ENCODE results near the gene ATP1B1.
A peak's percentile ranks its signal among the peaks of the same experiment; 100 is the strongest.

Gene ATP1B1

DNA sequence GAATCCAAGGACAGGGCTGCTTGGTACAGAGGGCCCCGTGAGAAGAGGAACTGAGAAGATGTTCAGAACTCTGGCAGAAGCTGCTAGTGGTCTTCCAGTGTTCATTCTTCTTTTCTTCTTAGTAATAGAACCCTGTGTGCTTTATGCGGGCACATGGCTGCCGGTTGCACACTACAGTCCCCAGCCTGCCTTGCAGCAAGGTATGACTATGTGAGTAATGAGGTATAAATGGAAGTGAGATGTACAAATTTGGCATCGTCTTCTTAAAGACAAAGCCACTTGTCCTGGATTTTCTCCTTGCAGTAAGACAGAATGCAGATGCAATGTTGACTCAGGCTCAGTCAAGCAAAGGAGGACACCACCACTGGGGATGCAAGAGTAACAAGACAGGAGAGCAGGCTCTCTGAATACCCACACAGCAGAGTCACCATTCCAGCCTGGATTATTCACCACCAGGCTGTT, 15.0 kb upstream of the ATP1B1 start:
- no peak for DNase-seq (ENCODE audit: low read depth)
- no peak overlapping the region for H3K4me3 ChIP-seq (ENCODE audit: low read depth, low read length)

DNA sequence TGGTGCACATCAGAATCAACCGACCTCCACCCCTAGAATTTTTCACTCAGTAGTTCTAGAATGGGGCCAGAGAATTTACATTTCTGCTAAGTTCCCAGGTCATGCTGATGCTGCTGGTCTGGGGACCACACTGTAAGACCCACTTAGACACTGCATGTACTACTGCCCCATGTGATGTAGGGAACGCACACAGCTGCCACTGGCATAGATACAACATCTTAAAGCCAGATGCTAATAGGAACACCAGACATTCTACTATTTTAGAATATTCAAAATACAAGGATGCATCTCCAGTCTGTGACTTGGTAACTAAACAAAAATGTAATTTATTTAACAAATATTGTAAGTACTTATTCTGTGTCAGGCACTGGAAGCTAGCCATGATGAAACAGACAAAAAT, 14.1 kb upstream of the ATP1B1 start:
- H3K4me3 ChIP-seq (ENCODE audit: low read depth, low read length) = no peak overlapping the region
- no peak for DNase-seq (ENCODE audit: low read depth)

DNA sequence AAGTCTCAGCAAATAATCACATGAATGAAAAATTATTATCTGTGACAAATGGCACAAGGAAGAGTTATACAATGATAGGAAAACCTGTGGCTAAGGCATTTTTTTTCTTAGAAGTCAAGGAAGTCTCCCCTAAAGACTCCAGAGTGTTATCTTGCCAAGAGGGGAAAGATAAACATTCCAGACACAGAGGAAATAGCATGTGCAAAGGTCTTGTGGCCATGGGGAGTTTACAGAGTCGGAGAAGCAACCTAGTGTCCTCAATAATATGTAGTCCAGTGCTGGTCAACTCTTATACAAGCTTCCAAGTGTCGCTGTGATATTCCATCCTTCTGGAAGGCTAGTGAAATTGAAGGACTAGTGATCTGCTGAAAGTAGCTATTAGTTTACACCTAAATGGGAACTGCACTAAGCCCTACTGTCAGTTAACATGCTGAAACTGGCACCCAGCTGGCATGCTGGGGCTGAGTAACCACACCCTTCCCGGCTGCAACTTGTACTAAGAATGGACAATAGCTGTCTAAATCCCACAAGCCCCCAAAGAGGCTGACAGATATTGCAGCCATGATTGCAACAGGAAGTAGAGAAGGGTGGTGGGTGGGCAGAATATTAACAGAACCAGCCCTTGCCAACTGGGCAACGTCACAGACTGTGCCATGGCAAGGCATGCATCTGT, 11.5 kb upstream of the ATP1B1 start:
- no peak for DNase-seq (ENCODE audit: low read depth)
- no peak overlapping the region for H3K4me3 ChIP-seq (ENCODE audit: low read depth, low read length)

DNA sequence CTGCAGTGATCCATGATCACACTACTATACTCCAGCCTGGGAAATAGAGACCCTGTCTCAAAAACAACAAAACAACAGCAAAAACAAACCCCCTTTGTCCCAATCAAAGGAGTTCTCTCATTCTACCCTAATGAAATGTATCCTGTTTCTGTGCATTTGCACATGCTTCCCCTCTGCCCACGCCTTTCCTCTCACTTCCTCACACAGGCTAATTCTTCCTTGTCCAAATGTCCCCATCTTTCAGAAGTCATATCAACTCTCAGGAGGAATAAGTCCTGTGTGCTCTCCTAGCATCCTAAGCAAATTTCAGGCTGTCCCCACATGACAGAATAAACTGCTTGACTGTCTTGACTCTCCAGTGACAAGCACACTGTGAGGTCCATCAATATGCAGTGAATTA, 8.1 kb upstream of the ATP1B1 start:
- DNase-seq (ENCODE audit: low read depth) = no peak
- H3K4me3 ChIP-seq (ENCODE audit: low read depth, low read length) = no peak overlapping the region

DNA sequence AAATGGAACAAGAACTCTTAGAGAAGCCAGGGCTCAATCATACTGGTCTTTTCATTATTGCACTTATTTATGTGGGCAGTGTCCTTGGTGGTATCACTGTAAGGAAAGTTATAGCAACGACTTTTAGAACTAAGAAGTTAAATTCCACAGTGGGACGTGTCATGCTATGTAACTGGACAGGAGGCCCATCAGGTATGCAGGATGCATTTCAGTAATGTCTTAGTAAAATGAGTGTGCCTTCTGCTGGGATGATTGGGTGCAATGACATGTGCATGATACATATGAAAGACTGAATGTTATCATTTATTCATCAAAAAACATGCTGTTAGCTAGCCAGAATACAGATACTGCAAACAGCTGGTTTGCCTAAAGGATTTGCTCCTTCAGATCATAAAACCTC, 6.9 kb upstream of the ATP1B1 start:
- DNase-seq (ENCODE audit: low read depth) = no peak

DNA sequence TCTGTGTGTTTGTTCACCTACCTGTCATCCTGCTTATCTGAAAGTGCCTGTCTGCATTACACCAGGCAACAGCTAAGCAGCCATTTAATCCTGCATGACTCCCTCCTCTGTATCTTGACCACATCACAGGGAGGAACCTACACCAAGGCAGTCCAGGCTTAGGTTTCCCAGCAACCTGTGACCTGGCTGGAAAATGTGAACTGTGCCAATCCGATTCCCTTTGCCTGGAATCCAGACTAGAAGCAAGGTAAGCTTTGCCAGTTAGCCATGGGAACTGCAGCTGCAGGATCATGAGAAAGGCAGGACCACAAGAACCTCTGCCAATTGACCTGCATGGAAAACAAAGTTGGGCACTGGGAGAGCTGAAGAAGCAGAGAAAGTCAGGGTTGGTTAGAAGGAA, 6.3 kb upstream of the ATP1B1 start:
- H3K4me3 ChIP-seq (ENCODE audit: low read depth, low read length) = no peak overlapping the region
- DNase-seq (ENCODE audit: low read depth) = no peak

More for the DNA sequence above, 6.9 kb upstream of the ATP1B1 start:
- H3K4me3 ChIP-seq (ENCODE audit: low read depth, low read length) = no peak overlapping the region

DNA sequence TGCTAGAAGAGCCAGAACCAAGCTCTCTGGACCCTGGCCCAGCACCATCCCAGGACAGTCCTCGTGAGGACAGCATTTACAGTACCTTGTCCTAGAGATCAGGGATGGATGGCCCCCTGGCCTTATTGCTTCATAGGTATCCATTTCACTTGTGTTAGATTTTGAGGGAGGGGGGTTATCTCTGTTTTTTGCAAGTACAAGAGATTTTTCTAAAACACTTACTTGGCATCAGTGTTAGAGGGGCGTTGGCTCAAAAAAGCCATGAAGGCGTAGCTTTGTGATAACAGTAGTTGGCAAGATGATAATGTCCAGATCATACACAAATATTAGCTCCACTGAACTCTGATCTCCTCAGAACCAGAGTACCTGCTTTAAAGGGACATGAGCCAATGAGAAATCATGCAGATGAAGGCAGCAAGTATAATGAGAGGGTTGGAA, 5.8 kb upstream of the ATP1B1 start:
- no peak overlapping the region for H3K4me3 ChIP-seq (ENCODE audit: low read depth, low read length)
- no peak for DNase-seq (ENCODE audit: low read depth)

DNA sequence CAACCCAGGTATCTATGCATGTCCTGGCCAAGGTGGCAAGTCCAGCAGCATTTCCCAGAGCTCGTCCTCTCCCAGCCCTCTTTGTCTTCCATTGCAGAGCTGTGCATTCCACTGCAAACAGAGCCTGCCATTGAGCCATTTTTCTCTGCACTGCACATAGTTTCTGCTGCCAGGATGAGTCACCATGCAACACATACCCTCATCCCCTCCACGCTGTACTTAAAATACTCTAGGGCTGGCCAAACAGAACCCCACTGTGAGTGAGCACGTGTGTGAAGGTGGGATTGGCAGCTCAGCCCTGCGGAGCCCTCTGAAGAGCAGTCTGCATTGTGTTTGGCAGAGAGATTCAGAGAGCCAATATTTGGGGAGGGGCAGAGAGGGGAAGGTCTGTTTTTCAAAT, 3.9 kb upstream of the ATP1B1 start:
- H3K4me3 ChIP-seq (ENCODE audit: low read depth, low read length) = no peak overlapping the region
- DNase-seq (ENCODE audit: low read depth) = peak; percentile 49

DNA sequence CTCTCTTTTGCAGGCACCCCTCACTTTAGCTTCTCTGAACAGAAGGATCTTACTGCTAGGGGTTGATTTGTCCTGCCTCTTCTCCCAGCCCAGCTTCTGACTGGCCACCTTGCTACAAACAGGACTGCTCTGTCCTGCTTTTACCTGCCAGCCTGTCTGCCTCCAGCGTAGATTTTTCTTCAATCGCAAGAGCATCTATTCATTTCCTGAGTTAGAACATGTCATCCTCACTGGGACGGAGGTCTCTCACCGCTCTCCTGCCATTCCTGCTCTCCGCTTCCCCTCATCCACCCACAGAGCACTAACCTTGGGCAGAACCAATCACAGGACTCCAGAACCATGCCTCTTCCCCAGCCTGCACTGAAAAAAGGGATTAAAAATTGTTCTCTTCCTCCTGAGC, 3.5 kb upstream of the ATP1B1 start:
- no peak for DNase-seq (ENCODE audit: low read depth)
- H3K4me3 ChIP-seq (ENCODE audit: low read depth, low read length) = no peak overlapping the region

DNA sequence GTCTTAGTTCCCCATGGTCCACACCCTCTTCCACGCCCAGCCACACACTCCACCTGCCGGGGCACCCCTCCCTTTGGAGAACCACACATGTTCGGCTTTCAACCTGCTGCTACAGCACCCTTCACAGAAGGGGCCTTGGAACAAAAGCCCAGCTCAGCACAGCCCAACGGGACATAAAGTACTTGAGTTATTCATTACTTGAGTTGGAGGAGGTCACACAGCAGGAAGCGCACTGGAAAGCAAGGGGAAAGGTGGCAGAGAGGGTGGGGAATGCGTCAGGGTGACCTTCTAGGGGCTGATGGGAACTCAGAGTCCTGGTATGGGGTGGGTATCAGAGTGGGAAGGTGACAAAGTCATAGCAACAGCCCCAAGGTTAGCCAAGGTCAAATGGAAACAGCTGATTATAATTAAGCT, 3.0 kb upstream of the ATP1B1 start:
- no peak overlapping the region for H3K4me3 ChIP-seq (ENCODE audit: low read depth, low read length)
- DNase-seq (ENCODE audit: low read depth) = no peak

DNA sequence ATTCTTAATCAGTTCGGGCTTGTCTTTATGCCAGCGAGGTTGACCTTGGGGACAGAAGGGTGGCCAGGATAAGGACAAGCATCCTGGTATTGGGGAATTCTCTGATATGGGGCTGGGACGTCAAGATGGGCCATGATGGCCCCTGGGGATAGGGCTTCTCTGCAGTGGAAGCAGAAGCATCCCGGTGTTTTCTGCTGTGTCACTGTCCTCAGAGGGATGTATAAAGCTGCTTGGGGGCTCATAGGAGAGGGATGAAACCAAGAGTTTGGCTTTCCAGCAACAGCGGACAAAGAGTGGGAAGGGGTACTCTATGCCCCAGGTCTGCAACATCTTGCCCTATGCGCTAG, 1.4 kb upstream of the ATP1B1 start:
- DNase-seq (ENCODE audit: low read depth) = no peak
- H3K4me3 ChIP-seq (ENCODE audit: low read depth, low read length) = peak overlapping the region; percentile 89

DNA sequence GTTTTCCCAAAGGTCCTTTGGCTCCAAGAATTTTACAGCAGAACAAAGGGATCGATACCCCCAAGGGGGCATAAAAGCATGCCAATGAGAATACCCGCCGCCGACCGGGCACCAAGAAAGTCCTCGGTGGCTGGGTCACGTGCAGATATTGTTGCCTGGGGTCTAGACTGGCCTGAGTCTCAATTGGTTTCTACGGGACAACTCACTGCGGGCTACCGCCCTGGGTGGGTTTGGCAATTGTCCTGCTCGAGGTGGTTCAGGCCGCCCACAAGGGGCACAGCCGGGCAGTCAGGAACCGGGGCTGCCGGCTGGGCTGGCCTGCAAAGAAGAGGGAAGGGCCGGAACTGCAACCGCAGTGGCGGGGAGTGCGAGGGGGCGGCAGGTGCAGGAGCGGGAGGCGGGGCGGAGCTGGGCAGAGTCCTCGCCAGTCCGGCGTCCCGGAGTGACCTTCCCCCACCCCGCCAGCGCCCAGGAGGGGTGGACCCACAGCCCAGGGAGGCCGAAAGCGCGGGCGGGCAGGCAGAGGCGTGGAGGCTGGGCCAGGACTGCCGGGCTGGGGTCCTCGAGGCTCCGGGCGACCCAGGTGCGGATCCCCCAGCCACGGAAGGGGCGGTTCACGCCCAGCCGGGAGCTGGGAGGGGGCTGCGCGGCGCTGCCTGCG, 926 bp upstream of the ATP1B1 start:
- peak overlapping the region; percentile 89 for H3K4me3 ChIP-seq (ENCODE audit: low read depth, low read length)
- DNase-seq (ENCODE audit: low read depth) = no peak

DNA sequence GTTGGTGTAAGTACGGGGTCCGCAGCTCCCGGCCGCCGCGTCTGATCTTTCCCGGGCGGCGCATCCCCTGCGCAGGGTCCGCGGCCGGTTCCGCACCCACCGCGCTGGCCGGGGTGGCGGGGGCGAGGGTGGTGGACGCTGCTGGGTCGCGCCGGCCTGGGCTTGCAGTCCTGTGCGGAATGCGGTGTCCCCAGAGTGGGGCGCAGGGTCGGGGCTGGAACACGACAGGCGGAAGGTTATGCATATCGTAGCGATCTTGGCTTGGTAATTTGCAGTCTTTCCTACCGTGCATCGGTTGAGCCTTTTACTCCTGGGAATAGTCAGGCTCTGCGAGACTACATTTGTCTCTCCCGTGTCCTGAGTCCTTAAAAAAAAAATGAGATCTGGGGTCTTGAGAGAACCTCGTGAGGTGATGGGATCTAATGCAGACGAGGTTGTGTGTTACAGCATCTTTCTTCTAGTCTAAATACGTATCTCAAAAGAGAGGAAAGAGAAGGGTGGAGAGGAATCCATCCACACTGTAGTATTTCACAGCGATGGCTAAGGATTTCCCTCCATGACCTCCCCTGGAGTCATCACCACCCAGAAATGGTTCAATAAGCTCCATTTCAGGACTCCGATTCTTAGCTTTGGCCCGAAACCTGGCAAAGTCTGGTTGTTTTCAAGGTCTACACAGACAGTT, 572 bp downstream of the ATP1B1 start:
- no peak for DNase-seq (ENCODE audit: low read depth)
- H3K4me3 ChIP-seq (ENCODE audit: low read depth, low read length) = peak overlapping the region; percentile 89

DNA sequence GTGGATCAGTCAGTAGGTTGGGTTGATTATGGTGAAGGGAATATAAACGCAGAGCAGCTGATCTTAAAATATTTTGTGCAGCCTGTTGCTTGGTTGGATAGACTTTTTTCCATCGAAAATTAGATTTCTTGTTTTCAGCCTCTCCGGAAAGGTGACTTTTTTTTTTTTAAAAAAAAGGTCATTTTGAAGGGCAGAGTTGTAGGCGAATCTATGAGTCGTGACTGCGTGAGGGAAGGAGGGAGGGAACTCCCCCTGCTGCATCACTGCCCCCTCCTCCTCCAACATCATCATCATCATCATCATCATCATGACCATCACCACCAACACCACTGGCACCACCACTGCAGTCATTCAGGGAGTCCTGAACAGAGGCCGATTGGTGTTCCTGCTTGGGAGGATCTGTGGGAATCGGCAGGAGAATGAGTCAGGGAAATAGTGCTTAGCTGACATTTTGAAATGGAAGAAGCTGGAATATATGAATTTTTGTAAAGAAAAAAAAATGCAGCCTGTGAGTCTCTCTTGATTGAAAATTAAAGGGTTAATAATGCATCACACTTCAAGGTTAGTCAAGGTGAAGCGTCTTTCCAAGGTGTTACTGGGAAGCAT, 1.2 kb downstream of the ATP1B1 start:
- DNase-seq (ENCODE audit: low read depth) = no peak

DNA sequence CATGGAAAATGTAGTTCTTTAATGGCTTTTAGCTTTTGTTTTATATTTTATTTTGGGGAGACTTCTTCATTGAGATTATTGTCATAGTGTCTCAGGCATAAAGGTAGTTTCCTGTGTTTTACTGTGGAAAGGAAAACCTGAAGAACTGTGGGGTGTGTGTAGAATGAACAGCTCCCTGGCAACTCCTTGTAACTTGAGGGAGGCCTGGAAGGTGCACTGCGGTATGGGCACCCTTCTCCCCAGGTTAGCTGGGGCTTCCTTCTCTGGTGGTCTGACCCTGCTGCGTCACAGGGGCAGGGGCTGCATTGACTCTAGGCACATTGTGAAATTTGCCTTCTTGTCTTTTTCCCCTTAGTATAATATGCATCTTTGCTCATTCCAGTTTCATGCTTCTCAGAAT, 1.7 kb downstream of the ATP1B1 start:
- peak overlapping the region; percentile 89 for H3K4me3 ChIP-seq (ENCODE audit: low read depth, low read length)

More for the DNA sequence above, 1.2 kb downstream of the ATP1B1 start:
- peak overlapping the region; percentile 89 for H3K4me3 ChIP-seq (ENCODE audit: low read depth, low read length)

DNA sequence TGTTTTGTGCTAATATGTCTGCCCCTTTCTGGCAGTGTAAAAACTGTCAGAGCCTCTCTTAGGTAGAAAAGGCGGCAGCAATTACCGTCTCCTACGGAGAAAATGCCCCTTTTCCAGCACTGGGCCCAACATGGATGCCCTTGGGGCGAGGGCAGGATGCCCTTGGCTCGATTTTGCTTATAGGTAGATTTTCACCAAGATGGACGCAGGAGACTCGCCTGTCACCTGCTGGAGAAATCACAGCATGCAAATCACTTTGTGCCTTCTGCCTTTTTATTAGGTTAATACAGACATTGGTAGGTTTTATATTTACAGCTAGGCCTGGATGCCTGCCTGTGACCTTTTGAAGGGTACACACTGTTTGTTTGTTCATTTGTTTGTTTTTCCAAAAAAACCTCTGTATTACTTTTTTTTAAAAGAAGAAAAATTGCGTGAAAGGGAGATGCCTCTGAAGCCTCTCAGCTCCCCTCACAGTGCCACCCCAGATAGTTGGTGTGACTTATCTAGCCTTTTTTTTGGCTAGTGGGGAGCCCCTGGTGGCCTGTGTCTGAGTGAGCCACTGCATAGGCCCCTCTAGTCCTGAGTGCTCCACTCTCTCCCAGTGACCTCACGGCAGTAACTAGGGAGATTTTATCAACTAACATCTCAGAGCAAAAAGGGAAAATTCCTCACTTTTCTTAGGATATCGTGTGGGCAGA, 2.5 kb downstream of the ATP1B1 start:
- DNase-seq (ENCODE audit: low read depth) = no peak
- no peak overlapping the region for H3K4me3 ChIP-seq (ENCODE audit: low read depth, low read length)

More for the DNA sequence above, 1.7 kb downstream of the ATP1B1 start:
- no peak for DNase-seq (ENCODE audit: low read depth)

DNA sequence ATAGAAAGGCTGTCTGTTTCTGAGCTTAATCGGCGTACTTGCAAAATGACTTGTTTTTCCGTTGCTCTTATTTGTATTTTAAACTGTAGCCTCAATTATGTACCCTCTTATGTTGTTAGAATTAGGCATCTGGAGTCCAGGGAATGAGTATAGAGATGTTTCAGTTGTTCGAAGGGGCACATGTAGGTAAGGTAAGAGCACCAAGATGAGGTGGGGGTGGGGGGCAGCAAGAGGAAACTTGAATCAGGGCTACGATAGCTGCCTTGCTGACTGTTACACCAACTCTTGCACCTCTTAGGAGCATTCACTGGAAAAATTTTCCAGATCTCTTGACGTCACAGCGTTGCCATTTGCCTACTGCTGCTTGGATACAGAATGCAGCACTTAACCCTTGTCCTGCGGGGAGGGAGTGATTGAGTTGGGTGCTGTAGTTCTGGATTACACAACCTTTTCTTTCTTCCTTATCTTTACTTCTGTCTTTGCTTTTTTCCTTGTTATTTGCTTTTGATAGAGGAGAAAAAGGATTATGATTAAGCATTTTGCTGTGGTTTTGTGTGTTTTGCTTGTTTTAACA, 3.2 kb downstream of the ATP1B1 start:
- DNase-seq (ENCODE audit: low read depth) = no peak
- H3K4me3 ChIP-seq (ENCODE audit: low read depth, low read length) = no peak overlapping the region

DNA sequence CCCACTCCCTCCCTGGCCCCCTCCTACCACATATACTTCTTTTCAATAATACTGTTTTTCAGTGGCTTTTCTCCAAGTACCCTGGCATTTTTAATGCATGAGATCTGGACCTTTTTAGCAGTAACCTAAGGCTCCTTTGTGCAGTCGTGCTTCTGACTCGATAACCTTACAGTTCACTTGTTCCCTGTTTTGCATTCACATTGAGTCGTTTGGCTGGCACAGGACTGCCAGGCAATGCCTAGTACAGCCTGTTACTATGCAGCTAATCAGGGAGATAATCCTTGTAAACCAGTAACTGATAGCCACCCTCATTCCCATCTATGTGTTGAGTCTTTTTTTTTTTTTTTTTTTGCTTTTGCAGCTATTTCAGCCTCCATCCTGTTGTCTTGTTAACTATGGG, 3.7 kb downstream of the ATP1B1 start:
- no peak overlapping the region for H3K4me3 ChIP-seq (ENCODE audit: low read depth, low read length)
- DNase-seq (ENCODE audit: low read depth) = no peak

DNA sequence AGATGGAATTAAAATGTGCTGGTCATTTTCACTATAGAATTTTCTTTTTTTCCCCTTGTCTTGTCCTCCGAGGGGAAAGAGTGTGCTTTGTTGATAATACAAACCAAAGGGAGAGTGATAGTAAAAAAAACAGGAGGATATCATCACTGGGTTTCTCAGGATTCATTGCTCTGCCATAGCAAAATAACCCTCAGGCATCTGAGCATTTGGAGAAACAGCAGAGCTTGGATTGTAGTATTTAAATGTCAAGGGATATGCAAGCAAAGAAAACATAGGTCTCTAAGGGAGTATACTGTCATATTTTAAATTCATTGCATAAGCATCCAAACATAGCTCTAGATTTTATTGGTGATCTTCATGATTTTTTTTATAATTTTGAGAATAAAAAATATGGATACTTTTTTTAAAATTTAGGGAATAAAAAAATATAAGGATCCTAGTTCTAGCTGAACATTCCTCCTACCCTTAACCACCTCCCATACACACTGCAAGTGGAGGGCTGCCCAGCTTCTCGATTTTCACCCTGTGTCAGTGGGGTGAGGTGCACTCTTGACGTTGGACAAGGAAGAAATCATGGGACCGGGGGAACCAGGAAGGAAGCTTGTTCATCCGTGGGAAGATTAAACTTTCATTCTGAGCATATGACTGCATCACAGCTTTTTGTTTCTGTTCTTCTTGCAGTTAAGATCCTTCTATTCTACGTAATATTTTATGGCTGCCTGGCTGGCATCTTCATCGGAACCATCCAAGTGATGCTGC, 4.4 kb downstream of the ATP1B1 start:
- no peak for DNase-seq (ENCODE audit: low read depth)

More for the DNA sequence above, 4.4 kb downstream of the ATP1B1 start:
- no peak overlapping the region for H3K4me3 ChIP-seq (ENCODE audit: low read depth, low read length)

All from skeletal muscle cell (primary cell).